Cardiac fibroblast (primary cell): ENCODE measurements around the gene VDAC1.
"Not testable (repeated sequence)": the region's sequence is repeated elsewhere in the genome, so short reads cannot be mapped to it uniquely, and the experiment has no call there.

ENCODE experiments used
- DNase-seq, 2 donors: peaks; one replicate each; pipeline versions ENCODE4 v3.0.0 to v3.0.0-alpha.2; 2010; ENCODE audit warnings: low read depth in 2 of 2
- H3K4me3 ChIP-seq, 2 donors: replicated peaks in 1 of 2; 1 replicate in 1 of 2; 2 replicates in 1 of 2; pipeline ENCODE4 v1.5.1; 2011; ENCODE audit warnings: low read depth in 2 of 2, low read length in 2 of 2, mild to moderate bottlenecking in 2 of 2, moderate library complexity in 1 of 2
- TF ChIP-seq, protein P1 (sequence below): IDR thresholded peaks from one replicate; pipeline ENCODE4 v1.5.1; 2011; ENCODE audit warnings: low read depth, mild to moderate bottlenecking, low read length, inconsistent platforms

Gene VDAC1

GRCh38 chr5:133941456-133942196 is 63.1 kb downstream of the VDAC1 start:
- DNase-seq = no peak
- TF ChIP-seq, protein P1, sequence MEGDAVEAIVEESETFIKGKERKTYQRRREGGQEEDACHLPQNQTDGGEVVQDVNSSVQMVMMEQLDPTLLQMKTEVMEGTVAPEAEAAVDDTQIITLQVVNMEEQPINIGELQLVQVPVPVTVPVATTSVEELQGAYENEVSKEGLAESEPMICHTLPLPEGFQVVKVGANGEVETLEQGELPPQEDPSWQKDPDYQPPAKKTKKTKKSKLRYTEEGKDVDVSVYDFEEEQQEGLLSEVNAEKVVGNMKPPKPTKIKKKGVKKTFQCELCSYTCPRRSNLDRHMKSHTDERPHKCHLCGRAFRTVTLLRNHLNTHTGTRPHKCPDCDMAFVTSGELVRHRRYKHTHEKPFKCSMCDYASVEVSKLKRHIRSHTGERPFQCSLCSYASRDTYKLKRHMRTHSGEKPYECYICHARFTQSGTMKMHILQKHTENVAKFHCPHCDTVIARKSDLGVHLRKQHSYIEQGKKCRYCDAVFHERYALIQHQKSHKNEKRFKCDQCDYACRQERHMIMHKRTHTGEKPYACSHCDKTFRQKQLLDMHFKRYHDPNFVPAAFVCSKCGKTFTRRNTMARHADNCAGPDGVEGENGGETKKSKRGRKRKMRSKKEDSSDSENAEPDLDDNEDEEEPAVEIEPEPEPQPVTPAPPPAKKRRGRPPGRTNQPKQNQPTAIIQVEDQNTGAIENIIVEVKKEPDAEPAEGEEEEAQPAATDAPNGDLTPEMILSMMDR = no peak
- no peak overlapping the region for H3K4me3 ChIP-seq

- H3K4me3 ChIP-seq = no peak overlapping the region
- DNase-seq = no peak
- TF ChIP-seq, protein P1 = no peak
Observed at GRCh38 chr5:133939668-133940067, 65.1 kb downstream of the VDAC1 start.

- DNase-seq = no peak
- H3K4me3 ChIP-seq = no peak overlapping the region
Observed at GRCh38 chr5:133938929-133939328, 65.8 kb downstream of the VDAC1 start.

GRCh38 chr5:133938039-133938821 is 66.5 kb downstream of the VDAC1 start:
- H3K4me3 ChIP-seq = no peak overlapping the region

More at GRCh38 chr5:133938929-133939328, 65.8 kb downstream of the VDAC1 start:
- TF ChIP-seq, protein P1 = no peak

DNA sequence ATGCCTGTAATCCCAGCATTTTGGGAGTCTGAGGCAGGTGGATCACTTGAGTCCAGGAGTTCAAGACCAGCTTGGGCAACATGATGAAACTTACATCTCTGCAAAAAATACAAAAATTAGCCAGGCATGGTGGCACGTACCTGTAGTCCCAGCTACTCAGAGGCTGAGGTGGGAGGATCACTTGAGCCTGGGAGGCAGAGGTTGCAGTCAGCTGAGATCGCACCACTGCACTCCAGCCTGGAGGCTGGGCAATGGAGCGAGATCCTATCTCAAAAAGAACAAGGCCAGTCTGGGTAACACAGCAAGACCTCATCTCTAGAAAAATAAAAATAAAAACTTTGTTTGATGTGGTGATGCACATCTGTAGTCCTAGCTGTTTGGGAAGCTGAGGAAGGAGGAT is 67.1 kb downstream of the VDAC1 start:
- not testable (repeated sequence) for H3K4me3 ChIP-seq

More at GRCh38 chr5:133938039-133938821, 66.5 kb downstream of the VDAC1 start:
- peak in 1 of 2 donors; percentile 56 for DNase-seq
- TF ChIP-seq, protein P1 = no peak

GRCh38 chr5:133936651-133937015 is 68.1 kb downstream of the VDAC1 start:
- no peak overlapping the region for H3K4me3 ChIP-seq
- no peak for DNase-seq
- TF ChIP-seq, protein P1 = no peak

More for the DNA sequence above, 67.1 kb downstream of the VDAC1 start:
- DNase-seq = not testable (repeated sequence)

DNA sequence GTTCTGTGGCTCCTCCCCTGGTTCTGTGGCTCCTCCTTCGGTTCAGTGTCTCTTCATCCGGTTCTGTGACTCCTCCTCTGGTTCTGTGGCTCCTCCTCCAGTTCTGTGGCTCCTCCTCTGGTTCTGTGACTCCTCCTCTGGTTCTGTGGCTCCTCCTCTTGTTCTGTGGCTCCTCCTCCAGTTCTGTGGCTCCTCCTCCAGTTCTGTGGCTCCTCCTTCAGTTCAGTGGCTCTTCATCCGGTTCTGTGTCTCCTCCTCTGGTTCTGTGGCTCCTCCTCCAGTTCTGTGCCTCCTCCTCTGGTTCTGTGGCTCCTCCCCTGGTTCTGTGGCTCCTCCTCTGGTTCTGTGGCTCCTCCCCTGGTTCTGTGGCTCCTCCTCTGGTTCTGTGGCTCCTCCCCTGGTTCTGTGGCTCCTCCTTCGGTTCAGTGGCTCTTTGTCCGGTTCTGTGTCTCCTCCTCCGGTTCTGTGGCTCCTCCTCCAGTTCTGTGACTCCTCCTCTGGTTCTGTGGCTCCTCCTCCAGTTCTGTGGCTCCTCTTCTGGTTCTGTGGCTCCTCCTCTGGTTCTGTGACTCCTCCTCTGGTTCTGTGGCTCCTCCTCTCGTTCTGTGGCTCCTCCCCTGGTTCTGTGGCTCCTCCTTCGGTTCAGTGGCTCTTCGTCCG is 68.7 kb downstream of the VDAC1 start:
- not testable (repeated sequence) for H3K4me3 ChIP-seq, DNase-seq
